ENCODE measurements around the gene TMEM51. TPM values are rescaled to one million over a fixed set of nuclear protein-coding genes. Genes with fewer than 3 reads are reported as not detected.

Gene TMEM51
- polyA plus RNA-seq, 1 donor (not counting 4 experiments of a cell fraction or from before 2014, with no cell fraction given) = 12.9 TPM

- Histone ChIP-seq H3K4me3 (ENCODE audit: control insufficient read depth in 2 of 3, extremely low read depth in 1 of 3, insufficient read depth in 2 of 3, low read depth in 1 of 3, low read length in 3 of 3) (no peak overlapping the region), H3K9me3 (ENCODE audit: control insufficient read depth, low read depth, low read length) (no peaks in the 10 kb centered on the region), H3K4me1 (ENCODE audit: control insufficient read depth, extremely low read depth, insufficient read depth, low read length) (peaks cover 23% of the 10 kb centered on the region), H3K27ac (ENCODE audit: control insufficient read depth, insufficient read depth, low read length) (peak overlapping the region; percentile 81), H3K9ac (ENCODE audit: control insufficient read depth, extremely low read depth, insufficient read depth, low read length) (no peak overlapping the region), H4K20me1 (ENCODE audit: control insufficient read depth, extremely low read depth, insufficient read depth, low read length) (no peaks in the 10 kb centered on the region), H3K4me2 (ENCODE audit: control insufficient read depth, extremely low read depth, insufficient read depth, low read depth, low read length) (no peak overlapping the region), H2AFZ (ENCODE audit: control insufficient read depth, low read length) (no peak overlapping the region), H3K27me3 (ENCODE audit: control insufficient read depth, extremely low read depth, insufficient read depth, low read length) (no peaks in the 10 kb centered on the region), H3K79me2 (ENCODE audit: control insufficient read depth, insufficient read depth, low read length) (peaks cover 62% of the 10 kb centered on the region), H3K9me1 (ENCODE audit: control insufficient read depth, extremely low read depth, insufficient read depth, low read length) (no peaks in the 10 kb centered on the region), H3K36me3 (ENCODE audit: control insufficient read depth in 2 of 2, extremely low read depth in 1 of 2, insufficient read depth in 2 of 2, low read length in 2 of 2) (no peaks in the 10 kb centered on the region)
- dilution Hi-C loops (cut with MboI; ENCODE audit: extremely low pct_ligation_motif_present, low sequenced_read_pairs) = no loop called here
- TF ChIP-seq CTCF (optimal IDR thresholded peaks at IDR 0.05 in 1 of 3, IDR thresholded peaks at IDR 0.05 in 1 of 3, conservative IDR thresholded peaks at IDR 0.05 in 1 of 3; ENCODE audit: extremely low read depth in 1 of 3, insufficient read depth in 2 of 3, low read length in 3 of 3) = no peak
- no peak for TF ChIP-seq EZH2 (IDR thresholded peaks at IDR 0.05; ENCODE audit: low read length)
- FAIRE-seq (no peak), DNase-seq (ENCODE audit: low read depth, low spot score) (no peak)
Observed at GRCh38 chr1:15167386-15167785, 13.8 kb downstream of the TMEM51 start.

GRCh38 chr1:15168479-15168878 is 14.9 kb downstream of the TMEM51 start:
- Histone ChIP-seq H3K27ac (ENCODE audit: control insufficient read depth, insufficient read depth, low read length) (peak overlapping the region; percentile 81), H3K9me1 (ENCODE audit: control insufficient read depth, extremely low read depth, insufficient read depth, low read length) (no peaks in the 10 kb centered on the region), H3K79me2 (ENCODE audit: control insufficient read depth, insufficient read depth, low read length) (peaks cover 51% of the 10 kb centered on the region), H3K36me3 (ENCODE audit: control insufficient read depth in 2 of 2, extremely low read depth in 1 of 2, insufficient read depth in 2 of 2, low read length in 2 of 2) (no peaks in the 10 kb centered on the region), H3K4me1 (ENCODE audit: control insufficient read depth, extremely low read depth, insufficient read depth, low read length) (peaks cover 34% of the 10 kb centered on the region), H3K27me3 (ENCODE audit: control insufficient read depth, extremely low read depth, insufficient read depth, low read length) (no peaks in the 10 kb centered on the region), H4K20me1 (ENCODE audit: control insufficient read depth, extremely low read depth, insufficient read depth, low read length) (no peaks in the 10 kb centered on the region), H2AFZ (ENCODE audit: control insufficient read depth, low read length) (no peak overlapping the region), H3K4me2 (ENCODE audit: control insufficient read depth, extremely low read depth, insufficient read depth, low read depth, low read length) (peak overlapping the region; percentile 26), H3K9me3 (ENCODE audit: control insufficient read depth, low read depth, low read length) (no peaks in the 10 kb centered on the region), H3K4me3 (ENCODE audit: control insufficient read depth in 2 of 3, extremely low read depth in 1 of 3, insufficient read depth in 2 of 3, low read depth in 1 of 3, low read length in 3 of 3) (no peak overlapping the region), H3K9ac (ENCODE audit: control insufficient read depth, extremely low read depth, insufficient read depth, low read length) (peak overlapping the region; percentile 34)
- TF ChIP-seq CTCF (optimal IDR thresholded peaks at IDR 0.05 in 1 of 3, IDR thresholded peaks at IDR 0.05 in 1 of 3, conservative IDR thresholded peaks at IDR 0.05 in 1 of 3; ENCODE audit: extremely low read depth in 1 of 3, insufficient read depth in 2 of 3, low read length in 3 of 3) = peak in 2 of 3 experiments; percentile 12 to 29
- no peak for TF ChIP-seq EZH2 (IDR thresholded peaks at IDR 0.05; ENCODE audit: low read length)
- FAIRE-seq (peak; percentile 100), DNase-seq (ENCODE audit: low read depth, low spot score) (no peak)
- dilution Hi-C loops (cut with MboI; ENCODE audit: extremely low pct_ligation_motif_present, low sequenced_read_pairs) = no loop called here

Measured in keratinocyte (primary cell).